Liver (tissue), 9 donors: ENCODE data around the gene KRTAP22-2. TPM values are rescaled to one million over a fixed set of nuclear protein-coding genes. Genes with fewer than 3 reads are reported as not detected.

ENCODE experiments used
- DNase-seq: peaks from one replicate; pipeline ENCODE4 v3.0.0-alpha.2; 2017; ENCODE audit warnings: low spot score
- H3K27ac ChIP-seq, 2 donors: one replicate each; pipeline ENCODE4 v1.7.0; 2013; ENCODE audit warnings: inconsistent platforms in 2 of 2, low read length in 2 of 2, control low read depth in 1 of 2, low read depth in 1 of 2, mild to moderate bottlenecking in 1 of 2
- H3K27me3 ChIP-seq, 4 donors: one replicate each; pipeline versions ENCODE4 v1.6.1 to v1.7.0; 2013; ENCODE audit warnings: low read length in 3 of 4, inconsistent platforms in 1 of 4, mild to moderate bottlenecking in 1 of 4, moderate library complexity in 1 of 4; ENCODE audit not compliant: control insufficient read depth in 4 of 4, insufficient read depth in 4 of 4
- H3K36me3 ChIP-seq, 4 donors: one replicate each; pipeline versions ENCODE4 v1.6.1 to v1.7.0; 2013; ENCODE audit warnings: low read length in 3 of 4, mild to moderate bottlenecking in 3 of 4, low read depth in 1 of 4, moderate library complexity in 1 of 4; ENCODE audit not compliant: control insufficient read depth in 4 of 4, insufficient read depth in 3 of 4
- H3K4me1 ChIP-seq, 4 donors: one replicate each; pipeline versions ENCODE4 v1.6.1 to v1.7.0; 2013; ENCODE audit warnings: low read length in 3 of 4, mild to moderate bottlenecking in 3 of 4, moderate library complexity in 1 of 4; ENCODE audit not compliant: control insufficient read depth in 4 of 4, insufficient read depth in 4 of 4
- H3K4me3 ChIP-seq, 3 donors: one replicate each; pipeline versions ENCODE4 v1.6.1 to v1.7.0; 2013; ENCODE audit warnings: low read length in 3 of 3, control low read depth in 1 of 3, low read depth in 1 of 3, mild to moderate bottlenecking in 1 of 3
- H3K9ac ChIP-seq, 2 donors: one replicate each; pipeline ENCODE4 v1.7.0; 2013; ENCODE audit warnings: low read length in 2 of 2, mild to moderate bottlenecking in 2 of 2, moderate library complexity in 2 of 2, control low read depth in 1 of 2, low read depth in 1 of 2
- H3K9me3 ChIP-seq, 4 donors: one replicate each; pipeline versions ENCODE4 v1.6.1 to v1.7.0; 2013; ENCODE audit warnings: low read length in 3 of 4; ENCODE audit not compliant: control insufficient read depth in 4 of 4
- ATF3 ChIP-seq: IDR thresholded peaks from 2 replicates; pipeline ENCODE4 v1.6.1; 2016; ENCODE audit warnings: antibody characterized with exemption
- CTCF ChIP-seq: fragments of 150-350 bp; IDR thresholded peaks from 2 replicates; pipeline ENCODE4 v1.5.1; 2017; ENCODE audit warnings: improper control_type of control experiment, low read depth, low read length; ENCODE audit not compliant: missing input control
- EGR1 ChIP-seq, 2 donors: IDR thresholded peaks; 2 replicates each; pipeline ENCODE4 v1.6.1; 2016 to 2018; ENCODE audit warnings: antibody characterized with exemption in 2 of 2, low read depth in 2 of 2
- FOXA1 ChIP-seq: IDR thresholded peaks from 2 replicates; pipeline ENCODE4 v1.6.1; 2016; ENCODE audit warnings: antibody characterized with exemption
- FOXA2 ChIP-seq: IDR thresholded peaks from 2 replicates; pipeline ENCODE4 v1.6.1; 2016; ENCODE audit warnings: antibody characterized with exemption
- GABPA ChIP-seq, 2 donors: IDR thresholded peaks in 1 of 2; conservative IDR thresholded peaks in 1 of 2; 2 replicates each; pipeline ENCODE4 v1.6.1; 2016; ENCODE audit warnings: antibody characterized with exemption in 2 of 2, mild to moderate bottlenecking in 1 of 2, moderate library complexity in 1 of 2
- HNF4A ChIP-seq, 2 donors: conservative IDR thresholded peaks; 2 replicates each; pipeline ENCODE4 v1.6.1; 2016; ENCODE audit warnings: antibody characterized with exemption in 2 of 2, mild to moderate bottlenecking in 2 of 2
- HNF4G ChIP-seq: IDR thresholded peaks from 2 replicates; pipeline ENCODE4 v1.6.1; 2016; ENCODE audit warnings: antibody characterized with exemption
- MAX ChIP-seq: IDR thresholded peaks from 2 replicates; pipeline ENCODE4 v1.6.1; 2016; ENCODE audit warnings: antibody characterized with exemption
- NR2F2 ChIP-seq: IDR thresholded peaks from 2 replicates; pipeline ENCODE4 v1.6.1; 2016; ENCODE audit warnings: antibody characterized with exemption
- RAD21 ChIP-seq, 2 donors: IDR thresholded peaks; 2 replicates each; pipeline ENCODE4 v1.6.1; 2016; ENCODE audit warnings: antibody characterized with exemption in 2 of 2, mild to moderate bottlenecking in 2 of 2
- REST ChIP-seq: IDR thresholded peaks from 2 replicates; pipeline ENCODE4 v1.6.1; 2016; ENCODE audit warnings: antibody characterized with exemption, mild to moderate bottlenecking
- RXRA ChIP-seq, 2 donors: IDR thresholded peaks; 2 replicates each; pipeline ENCODE4 v1.6.1; 2017 to 2018; ENCODE audit warnings: antibody characterized with exemption in 2 of 2, mild to moderate bottlenecking in 1 of 2
- SP1 ChIP-seq: IDR thresholded peaks from 2 replicates; pipeline ENCODE4 v1.6.1; 2018; ENCODE audit warnings: antibody characterized with exemption, mild to moderate bottlenecking
- TAF1 ChIP-seq: conservative IDR thresholded peaks from 2 replicates; pipeline ENCODE4 v1.6.1; 2016; ENCODE audit warnings: antibody characterized with exemption, mild to moderate bottlenecking
- YY1 ChIP-seq: IDR thresholded peaks from 2 replicates; pipeline ENCODE4 v1.6.1; 2016; ENCODE audit warnings: antibody characterized with exemption, mild to moderate bottlenecking
- ZBTB33 ChIP-seq: IDR thresholded peaks from 2 replicates; pipeline ENCODE4 v1.6.1; 2016; ENCODE audit warnings: antibody characterized with exemption
- WGBS: extraction: QIAGEN DNeasy Blood & Tissue Kit; methylation state at CpG from one replicate; pipeline ENCODE4 v1.1.7; 2013; 5-methylcytosine and 5-hydroxymethylcytosine counted together
- polyA plus RNA-seq, 2 donors: library from polyadenylated mRNA; stranded (reverse) in 1 of 2; unstranded in 1 of 2; fragments of 200-250 nt in 1 of 2; fragments of >200 nt in 1 of 2; fragmentation: Nextera tagmentation in 1 of 2; extraction: Ambion mirVana in 1 of 2; gene quantifications; one replicate each; pipeline versions ENCODE4 v1.2.1 to v1.2.3, GENCODE V29; 2013 to 2015
- total RNA-seq, 2 donors: library from RNA; depleted of rRNA; stranded (reverse); fragments of >200 nt; gene quantifications; one replicate each; pipeline ENCODE4 v1.2.3, GENCODE V29; 2014
- donor health status: healthy.
- donor health status: healthy.
- donor health status: healthy.
- donor health status: healthy.
- donor health status: healthy.

KRTAP22-2 gene
- total and polyA plus RNA-seq, 4 donors, result not detected

GRCh38 chr21:30600787-30601186, 10.6 kb upstream of the KRTAP22-2 start, which contains the start of gene KRTAP22-1 (continued):
- TF ChIP-seq CTCF (no peak), RXRA (IDR thresholded peaks at IDR 0.05) (no peak), GABPA (IDR thresholded peaks at IDR 0.05 in 1 of 2, conservative IDR thresholded peaks at IDR 0.05 in 1 of 2) (no peak), TAF1 (no peak)

GRCh38 chr21:30598802-30599201, 8.6 kb upstream of the KRTAP22-2 start, which contains the start of gene KRTAP6-2:
KRTAP6-2 (minus strand) TSS chr21:30598902; CDS start chr21:30598874, 28 bp downstream.
- DNase-seq, result no peak
- no peak for TF ChIP-seq YY1
- TF ChIP-seq FOXA2, result no peak
- TF ChIP-seq SP1, result no peak
- no peak for TF ChIP-seq RAD21 (IDR thresholded peaks at IDR 0.05)
- no peak for TF ChIP-seq HNF4G
- TF ChIP-seq NR2F2, result no peak
- no peak for TF ChIP-seq ZBTB33
- no peak for TF ChIP-seq EGR1 (IDR thresholded peaks at IDR 0.05; ENCODE audit: low read depth in 2 of 2)
- TF ChIP-seq REST, result no peak
- TF ChIP-seq RXRA (IDR thresholded peaks at IDR 0.05), result no peak
- WGBS, result 90% methylated on average over 6 of the region's 6 CpGs
- Histone ChIP-seq H3K27me3 (no peaks in the 10 kb centered on the region), H3K4me1 (no peaks in the 10 kb centered on the region), H3K4me3 (no peak within 1 kb of the TSS), H3K9me3 (no peaks in the 10 kb centered on the region), H3K9ac (no peak within 1 kb of the TSS), H3K27ac (no peak within 1 kb of the TSS), H3K36me3 (no peaks in the 10 kb centered on the region)

- H3K27ac ChIP-seq, result no peak within 1 kb of the TSS
- no peaks in the 10 kb centered on the region for H3K9me3 ChIP-seq
- no peak for DNase-seq
- H3K9ac ChIP-seq, result no peak within 1 kb of the TSS
- no peak for TF ChIP-seq SP1
- TF ChIP-seq RXRA (IDR thresholded peaks at IDR 0.05), result no peak
- TF ChIP-seq TAF1, result no peak
- TF ChIP-seq YY1, result no peak
- TF ChIP-seq MAX, result no peak
- TF ChIP-seq FOXA1, result no peak
- TF ChIP-seq HNF4A (conservative IDR thresholded peaks at IDR 0.05), result no peak
- TF ChIP-seq NR2F2, result no peak
- no peak for TF ChIP-seq FOXA2
- no peak for TF ChIP-seq ATF3
- H3K36me3 ChIP-seq, result no peaks in the 10 kb centered on the region
- H3K4me3 ChIP-seq, result no peak within 1 kb of the TSS
- 89% methylated on average over 4 of the region's 4 CpGs for WGBS
- no peaks in the 10 kb centered on the region for H3K4me1 ChIP-seq
- no peaks in the 10 kb centered on the region for H3K27me3 ChIP-seq
These were observed 1.9 kb upstream of the KRTAP22-2 start, which contains the start of gene KRTAP6-3 for GRCh38 chr21:30592140-30592539. KRTAP6-3 (plus strand) TSS chr21:30592440; CDS start chr21:30592446, 6 bp downstream.
